IMR-90 (cell line): Measurements from ENCODE around the gene MMEL1. TPM values are rescaled to one million over a fixed set of nuclear protein-coding genes. Genes with fewer than 3 reads are reported as not detected.
A peak's percentile ranks its signal among the peaks of the same experiment; 100 is the strongest.

ENCODE experiments used
- ATAC-seq: fragments of 200-7000 bp; cut with Tn5 transposase; 2 replicates; pipeline ENCODE4 v1.9.1; 2020; ENCODE audit warnings: low read depth, mild to moderate bottlenecking, moderate library complexity
- BruUV-seq: library from RNA; stranded (reverse); fragments of 400-500 nt; replicated peaks from 2 replicates; lab custom pipeline; 2021; lab: Mats Ljungman, UMichigan
- CTCF ChIA-PET: fragments of 300-600 bp; formaldehyde crosslinking; extraction: SDS; loops from one replicate; lab custom pipeline; 2021; ENCODE audit warnings: antibody characterized with exemption; lab: Yijun Ruan, JAX
- POLR2A ChIA-PET: fragments of 300-600 bp; sonication (Branson Sonifier 250); formaldehyde crosslinking; loops from one replicate; lab custom pipeline; 2022; ENCODE audit warnings: antibody characterized with exemption; ENCODE audit not compliant: unreplicated experiment; lab: Charles Lee
- DNase-seq: peaks from one replicate; pipeline ENCODE4 v3.0.0; 2013
- H2AFZ ChIP-seq: replicated peaks from 2 replicates; pipeline ENCODE3; 2013; ENCODE audit warnings: low read length, mild to moderate bottlenecking; ENCODE audit not compliant: poor library complexity
- H2AK5ac ChIP-seq: 2 replicates; pipeline ENCODE4 v1.6.1; 2013; ENCODE audit warnings: low read depth, low read length, inconsistent platforms
- H2AK9ac ChIP-seq: replicated peaks from 2 replicates; pipeline ENCODE3; 2013; ENCODE audit warnings: mild to moderate bottlenecking, low read depth, low read length, moderate library complexity; ENCODE audit not compliant: poor library complexity
- H2BK120ac ChIP-seq: 2 replicates; pipeline ENCODE4 v1.6.1; 2013; ENCODE audit warnings: low read depth, low read length, inconsistent platforms
- H2BK15ac ChIP-seq: 3 replicates; pipeline ENCODE4 v1.6.1; 2013; ENCODE audit warnings: low read depth, low read length, inconsistent platforms
- H2BK20ac ChIP-seq: 2 replicates; pipeline ENCODE4 v1.6.1; 2013; ENCODE audit warnings: low read depth, mild to moderate bottlenecking, inconsistent platforms, low read length, moderate library complexity
- H2BK5ac ChIP-seq: 2 replicates; pipeline ENCODE4 v1.6.1; 2013; ENCODE audit warnings: mild to moderate bottlenecking, low read depth, low read length, inconsistent platforms; ENCODE audit not compliant: poor library complexity, severe bottlenecking
- H3K14ac ChIP-seq: replicated peaks from 2 replicates; pipeline ENCODE4 v1.6.1; 2013; ENCODE audit warnings: low read depth, low read length, inconsistent platforms
- H3K18ac ChIP-seq: 2 replicates; pipeline ENCODE4 v1.6.1; 2013; ENCODE audit warnings: low read depth, low read length, control low read depth
- H3K23ac ChIP-seq: 2 replicates; pipeline ENCODE4 v1.6.1; 2013; ENCODE audit warnings: low read depth, low read length, inconsistent platforms
- H3K27ac ChIP-seq: 2 replicates; pipeline ENCODE4 v1.5.1; 2013; ENCODE audit warnings: mild to moderate bottlenecking, control low read depth, low read length; ENCODE audit not compliant: insufficient read depth
- H3K27me3 ChIP-seq: 2 replicates; pipeline ENCODE4 v1.6.1; 2013; ENCODE audit warnings: low read length; ENCODE audit not compliant: control insufficient read depth, insufficient read depth
- H3K36me3 ChIP-seq: 2 replicates; pipeline ENCODE4 v1.6.1; 2013; ENCODE audit warnings: low read length, mixed read lengths; ENCODE audit not compliant: control insufficient read depth, insufficient read depth
- H3K4ac ChIP-seq: 2 replicates; pipeline ENCODE4 v1.6.1; 2013; ENCODE audit warnings: low read depth, low read length, inconsistent platforms
- H3K4me1 ChIP-seq: 2 replicates; pipeline ENCODE4 v1.6.1; 2013; ENCODE audit warnings: low read length, mixed read lengths; ENCODE audit not compliant: control insufficient read depth, insufficient read depth
- H3K4me2 ChIP-seq: 2 replicates; pipeline ENCODE4 v1.6.1; 2013; ENCODE audit warnings: low read depth, mild to moderate bottlenecking, control low read depth, low read length, moderate library complexity
- H3K4me3 ChIP-seq: 2 replicates; pipeline ENCODE4 v1.5.1; 2013; ENCODE audit warnings: low read depth, mild to moderate bottlenecking, control low read depth, low read length, moderate library complexity; ENCODE audit not compliant: insufficient read depth
- H3K56ac ChIP-seq: 2 replicates; pipeline ENCODE4 v1.6.1; 2013; ENCODE audit warnings: low read length, inconsistent platforms; ENCODE audit not compliant: insufficient read depth; ENCODE audit errors: extremely low read depth
- H3K79me1 ChIP-seq, 2 experiments: 2 replicates each; pipeline ENCODE4 v1.6.1; 2013; ENCODE audit warnings: low read length in 2 of 2, inconsistent platforms in 1 of 2, low read depth in 1 of 2
- H3K9ac ChIP-seq: 2 replicates; pipeline ENCODE4 v1.6.1; 2013; ENCODE audit warnings: low read depth, low read length, control low read depth
- H3K9me1 ChIP-seq: 2 replicates; pipeline ENCODE4 v1.6.1; 2013; ENCODE audit warnings: low read length, inconsistent platforms; ENCODE audit not compliant: insufficient read depth
- H3K9me3 ChIP-seq: 2 replicates; pipeline ENCODE4 v1.6.1; 2013; ENCODE audit warnings: low read length; ENCODE audit not compliant: control insufficient read depth, insufficient read depth
- H4K20me1 ChIP-seq: 2 replicates; pipeline ENCODE4 v1.6.1; 2013; ENCODE audit warnings: low read length, inconsistent platforms; ENCODE audit not compliant: insufficient read depth
- H4K5ac ChIP-seq: 2 replicates; pipeline ENCODE4 v1.6.1; 2013; ENCODE audit warnings: mild to moderate bottlenecking, low read depth, low read length, control low read depth
- H4K8ac ChIP-seq, 2 experiments: 2 replicates each; pipeline ENCODE4 v1.6.1; 2013; ENCODE audit warnings: low read depth in 2 of 2, low read length in 2 of 2, control low read depth in 1 of 2, inconsistent platforms in 1 of 2
- H4K91ac ChIP-seq: 2 replicates; pipeline ENCODE4 v1.6.1; 2013; ENCODE audit warnings: low read depth, low read length, inconsistent platforms; ENCODE audit not compliant: insufficient read depth
- BHLHE40 ChIP-seq: fragments of 150-350 bp; IDR thresholded peaks from 2 replicates; pipeline ENCODE4 v1.6.1; 2016; ENCODE audit warnings: mild to moderate bottlenecking, low read depth, low read length
- CEBPB ChIP-seq: IDR thresholded peaks from 2 replicates; pipeline ENCODE4 v1.6.1; 2012; ENCODE audit warnings: low read depth, low read length, improper control_type of control experiment
- CHD1 ChIP-seq: IDR thresholded peaks from 2 replicates; pipeline ENCODE4 v1.6.1; 2012; ENCODE audit warnings: low read depth, low read length, improper control_type of control experiment
- ELK1 ChIP-seq: fragments of 150-350 bp; IDR thresholded peaks from 2 replicates; pipeline ENCODE4 v1.6.1; 2016; ENCODE audit warnings: low read depth, mild to moderate bottlenecking, low read length, moderate library complexity, borderline replicate concordance
- FOS ChIP-seq: fragments of 150-350 bp; IDR thresholded peaks from 2 replicates; pipeline ENCODE4 v1.6.1; 2016; ENCODE audit warnings: low read depth, low read length
- MAFK ChIP-seq: IDR thresholded peaks from 2 replicates; pipeline ENCODE4 v1.6.1; 2012; ENCODE audit warnings: low read depth, low read length, improper control_type of control experiment
- MAZ ChIP-seq: IDR thresholded peaks from 2 replicates; pipeline ENCODE4 v1.6.1; 2012; ENCODE audit warnings: low read depth, mild to moderate bottlenecking, low read length, improper control_type of control experiment, moderate library complexity, borderline replicate concordance
- MXI1 ChIP-seq: IDR thresholded peaks from 2 replicates; pipeline ENCODE4 v1.6.1; 2012; ENCODE audit warnings: low read depth, mild to moderate bottlenecking, low read length, moderate library complexity, borderline replicate concordance
- POLR2A ChIP-seq: IDR thresholded peaks from 2 replicates; pipeline ENCODE4 v1.6.1; 2012; ENCODE audit warnings: mild to moderate bottlenecking, low read depth, low read length
- RAD21 ChIP-seq: IDR thresholded peaks from 2 replicates; pipeline ENCODE4 v1.6.1; 2012; ENCODE audit warnings: low read length, improper control_type of control experiment
- RCOR1 ChIP-seq: IDR thresholded peaks from 2 replicates; pipeline ENCODE4 v1.6.1; 2012; ENCODE audit warnings: mild to moderate bottlenecking, low read length, improper control_type of control experiment; ENCODE audit not compliant: insufficient replicate concordance
- RFX5 ChIP-seq: IDR thresholded peaks from 2 replicates; pipeline ENCODE4 v1.8.0; 2012; ENCODE audit warnings: low read depth, mild to moderate bottlenecking, low read length, moderate library complexity
- SMC3 ChIP-seq: fragments of 150-350 bp; IDR thresholded peaks from 2 replicates; pipeline ENCODE4 v1.6.1; 2016; ENCODE audit warnings: low read depth, mild to moderate bottlenecking, antibody characterized with exemption, low read length, moderate library complexity
- WGBS, 2 experiments: methylation state at CpG; one replicate each; pipeline versions ENCODE4 v1.1.5 to v1.1.7; 2013; ENCODE audit warnings: missing lambda C conversion rate in 2 of 2; ENCODE audit not compliant: insufficient read length in 1 of 2; ENCODE audit errors: extremely low coverage in 2 of 2; 5-methylcytosine and 5-hydroxymethylcytosine counted together
- dilution Hi-C: fragments of 300-500 bp; cut with HindIII; formaldehyde crosslinking; loops from one replicate; pipeline ENCODE4 v1.14.3; 2018; ENCODE audit warnings: low sequenced_read_pairs; ENCODE audit not compliant: unreplicated experiment
- in situ Hi-C: fragments of 300-500 bp; cut with MboI; formaldehyde crosslinking; loops from 3 replicates; pipeline ENCODE4 v1.14.3; 2019; ENCODE audit warnings: low sequenced_read_pairs, inconsistent platforms, mixed read lengths
- intact Hi-C: fragments of 100-400 bp; cut with micrococcal nuclease; formaldehyde crosslinking; loops from 2 replicates; pipeline ENCODE4 v1.10.0; 2022
- polyA plus RNA-seq, 3 experiments: library from polyadenylated mRNA; depleted of rRNA; stranded (reverse); fragments of >200 nt; gene quantifications; 2 replicates each; pipeline ENCODE4 v1.2.3, GENCODE V29; 2012; ENCODE audit warnings: low replicate concordance in 1 of 3
- total RNA-seq: library from RNA; depleted of rRNA; stranded (reverse); fragments of >200 nt; gene quantifications from 2 replicates; pipeline ENCODE4 v1.2.3, GENCODE V29; 2012
- TF ChIP-seq, protein P1 (sequence below): fragments of 150-350 bp; IDR thresholded peaks from 2 replicates; pipeline ENCODE4 v1.6.1; 2017; ENCODE audit warnings: mild to moderate bottlenecking, antibody characterized with exemption, low read length, low read depth
- TF ChIP-seq, protein P2 (sequence below): conservative IDR thresholded peaks from 2 replicates; pipeline ENCODE4 v1.5.1; 2012; ENCODE audit warnings: mild to moderate bottlenecking, low read depth, low read length, improper control_type of control experiment

Gene MMEL1
- total and polyA plus RNA-seq, 2 of the 4 experiments (the other 2 are of a cell fraction), result under 0.01 to 0.12 TPM

- H3K18ac ChIP-seq, result no peak overlapping the region
- DNase-seq (no peak), ATAC-seq (no peak)
- H2BK20ac ChIP-seq, result no peak overlapping the region
- H3K4me1 ChIP-seq, result peaks cover 14% of the 10 kb centered on the region
- peaks cover 2% of the 10 kb centered on the region; the same call in 1 of the 2 replicates for H3K36me3 ChIP-seq
- peaks cover 5% of the 10 kb centered on the region for H3K9me1 ChIP-seq
- no peak overlapping the region for H3K27ac ChIP-seq
- H3K23ac ChIP-seq, result no peak overlapping the region
- H2BK120ac ChIP-seq, result no peak overlapping the region
- no peak overlapping the region for H4K8ac ChIP-seq
- H4K91ac ChIP-seq, result no peak overlapping the region
- H3K9ac ChIP-seq, result no peak overlapping the region
- BruUV-seq, result no TSS peak
- no peak overlapping the region; the same call in 1 of the 2 replicates for H3K4me2 ChIP-seq
- H3K56ac ChIP-seq, result no peak overlapping the region
- peak overlapping the region; percentile 15; the same call in 1 of the 2 replicates for H2AK5ac ChIP-seq
- POLR2A ChIA-PET, result no interaction called here
- H3K4me3 ChIP-seq, result no peak overlapping the region; the same call in 1 of the 2 replicates
- intact Hi-C loops (loop anchor here (1.0 to 2.0 kb wide), 3 partner anchors 23 to 725 kb away; no protein-coding TSS in a partner anchor), in situ Hi-C loops (no loop called here), dilution Hi-C loops (no loop called here)
- no peak overlapping the region for H2BK5ac ChIP-seq
- no peak overlapping the region for H4K5ac ChIP-seq
- no peaks in the 10 kb centered on the region; the same call in 1 of the 2 replicates for H3K27me3 ChIP-seq
- peaks cover 0 to 26% of the 10 kb centered on the region in 2 experiments; a peak in 2 of 4 replicates for H3K79me1 ChIP-seq
- WGBS, 2 experiments, result 72% methylated on average over 8 of the region's 19 CpGs; no CpG with 5 or more reads in 1 of the 2 experiments
- H2BK15ac ChIP-seq, result no peak overlapping the region
- no peak overlapping the region for H2AFZ ChIP-seq
- CTCF ChIA-PET, result no interaction called here
- H3K4ac ChIP-seq, result no peak overlapping the region
- no peaks in the 10 kb centered on the region; the same call in 1 of the 2 replicates for H4K20me1 ChIP-seq
- no peaks in the 10 kb centered on the region for H3K9me3 ChIP-seq
- no peak overlapping the region for H3K14ac ChIP-seq
- peak overlapping the region; percentile 82 for H2AK9ac ChIP-seq
- TF ChIP-seq MAZ (no peak), SMC3 (no peak), RFX5 (no peak), FOS (no peak), MAFK (no peak), RAD21 (no peak), MXI1 (no peak), CHD1 (no peak), CEBPB (no peak), ELK1 (no peak), RCOR1 (no peak), BHLHE40 (no peak), POLR2A (no peak)
- TF ChIP-seq, protein P1, sequence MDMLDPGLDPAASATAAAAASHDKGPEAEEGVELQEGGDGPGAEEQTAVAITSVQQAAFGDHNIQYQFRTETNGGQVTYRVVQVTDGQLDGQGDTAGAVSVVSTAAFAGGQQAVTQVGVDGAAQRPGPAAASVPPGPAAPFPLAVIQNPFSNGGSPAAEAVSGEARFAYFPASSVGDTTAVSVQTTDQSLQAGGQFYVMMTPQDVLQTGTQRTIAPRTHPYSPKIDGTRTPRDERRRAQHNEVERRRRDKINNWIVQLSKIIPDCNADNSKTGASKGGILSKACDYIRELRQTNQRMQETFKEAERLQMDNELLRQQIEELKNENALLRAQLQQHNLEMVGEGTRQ, result no peak
- TF ChIP-seq, protein P2, sequence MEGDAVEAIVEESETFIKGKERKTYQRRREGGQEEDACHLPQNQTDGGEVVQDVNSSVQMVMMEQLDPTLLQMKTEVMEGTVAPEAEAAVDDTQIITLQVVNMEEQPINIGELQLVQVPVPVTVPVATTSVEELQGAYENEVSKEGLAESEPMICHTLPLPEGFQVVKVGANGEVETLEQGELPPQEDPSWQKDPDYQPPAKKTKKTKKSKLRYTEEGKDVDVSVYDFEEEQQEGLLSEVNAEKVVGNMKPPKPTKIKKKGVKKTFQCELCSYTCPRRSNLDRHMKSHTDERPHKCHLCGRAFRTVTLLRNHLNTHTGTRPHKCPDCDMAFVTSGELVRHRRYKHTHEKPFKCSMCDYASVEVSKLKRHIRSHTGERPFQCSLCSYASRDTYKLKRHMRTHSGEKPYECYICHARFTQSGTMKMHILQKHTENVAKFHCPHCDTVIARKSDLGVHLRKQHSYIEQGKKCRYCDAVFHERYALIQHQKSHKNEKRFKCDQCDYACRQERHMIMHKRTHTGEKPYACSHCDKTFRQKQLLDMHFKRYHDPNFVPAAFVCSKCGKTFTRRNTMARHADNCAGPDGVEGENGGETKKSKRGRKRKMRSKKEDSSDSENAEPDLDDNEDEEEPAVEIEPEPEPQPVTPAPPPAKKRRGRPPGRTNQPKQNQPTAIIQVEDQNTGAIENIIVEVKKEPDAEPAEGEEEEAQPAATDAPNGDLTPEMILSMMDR, result no peak
These were observed 44.8 kb downstream of the MMEL1 start for GRCh38 chr1:2587860-2588571.
